Esophagus muscularis mucosa (tissue), 4 donors: Measurements from ENCODE around the gene DNAJC2. TPM values are rescaled to one million over a fixed set of nuclear protein-coding genes. Genes with fewer than 3 reads are reported as not detected.

Source experiments
- DNase-seq: peaks from one replicate; pipeline ENCODE4 v3.0.0-alpha.2; 2017; ENCODE audit errors: extremely low spot score
- H3K27ac ChIP-seq, 4 donors: fragments of 200-600 bp; sonication (generic); replicated peaks in 1 of 4; 1 replicate in 3 of 4; 2 replicates in 1 of 4; pipeline ENCODE4 v1.5.1; 2016 to 2019; ENCODE audit warnings: mild to moderate bottlenecking in 1 of 4
- H3K27me3 ChIP-seq, 4 donors: fragments of 200-600 bp; sonication (generic); one replicate each; pipeline versions ENCODE4 v1.5.1 to v1.6.0; 2016 to 2019
- H3K36me3 ChIP-seq, 4 donors: fragments of 200-600 bp; sonication (generic); one replicate each; pipeline ENCODE4 v1.5.1; 2016 to 2019
- H3K4me1 ChIP-seq, 4 donors: fragments of 200-600 bp; sonication (generic); one replicate each; pipeline ENCODE4 v1.5.1; 2016 to 2019
- H3K4me3 ChIP-seq, 4 donors: fragments of 200-600 bp; sonication (generic); 1 replicate in 2 of 4; 2 replicates in 2 of 4; pipeline ENCODE4 v1.5.1; 2016 to 2019; ENCODE audit warnings: mild to moderate bottlenecking in 4 of 4, moderate library complexity in 1 of 4
- H3K9me3 ChIP-seq, 4 donors: fragments of 200-600 bp; sonication (generic); 1 replicate in 3 of 4; 2 replicates in 1 of 4; pipeline ENCODE4 v1.5.1; 2016 to 2019
- CTCF ChIP-seq, 3 experiments: fragments of 200-600 bp in 2 of 3; fragments of 450-650 bp in 1 of 3; sonication (generic) in 2 of 3; IDR thresholded peaks; one replicate each; pipeline ENCODE4 v1.5.1; 2017 to 2019; ENCODE audit warnings: antibody characterized with exemption in 3 of 3, mild to moderate bottlenecking in 2 of 3, moderate library complexity in 1 of 3
- EP300 ChIP-seq: sonication (generic); formaldehyde crosslinking; IDR thresholded peaks from one replicate; pipeline ENCODE4 v1.6.1; 2017; ENCODE audit warnings: antibody characterized with exemption
- POLR2A ChIP-seq: fragments of 450-650 bp; IDR thresholded peaks from one replicate; pipeline ENCODE4 v1.6.1; 2017; ENCODE audit warnings: antibody characterized with exemption, moderate library complexity, mild to moderate bottlenecking, low read depth
- POLR2AphosphoS5 ChIP-seq, 2 donors: sonication (generic); formaldehyde crosslinking; IDR thresholded peaks; one replicate each; pipeline ENCODE4 v1.6.1; 2017; ENCODE audit warnings: antibody characterized with exemption in 2 of 2
- WGBS: methylation state at CpG from one replicate; pipeline ENCODE4 v1.1.5; 2018; 5-methylcytosine and 5-hydroxymethylcytosine counted together
- intact Hi-C: fragments of 100-400 bp; cut with DNase I; formaldehyde crosslinking; loops from one replicate; pipeline ENCODE4 v1.15.1; 2023
- total RNA-seq, 4 donors: library from RNA; depleted of rRNA; stranded (reverse); fragments of >200 nt; gene quantifications; one replicate each; pipeline versions ENCODE4 v1.1.0 to v1.2.1, GENCODE V29; 2016

DNAJC2 gene
- 10 to 100 TPM; 10.1 to 15.9 (median 10.3) TPM for total RNA-seq

- Histone ChIP-seq H3K27me3 (no peaks in the 10 kb centered on the region), H3K9me3 (no peaks in the 10 kb centered on the region), H3K4me3 (peak within 1 kb of the TSS; percentile 83 to 99 (median 92)), H3K27ac (peak within 1 kb of the TSS; percentile 82 to 88 (median 84)), H3K4me1 (peaks cover 38 to 61% (median 51%) of the 10 kb centered on the region in 4 donors), H3K36me3 (peaks cover 8 to 22% (median 18%) of the 10 kb centered on the region in 4 donors)
- 12% methylated on average over 30 of the region's 43 CpGs for WGBS
- peak; percentile 95 for DNase-seq
- intact Hi-C loops = loop anchor here (5.0 to 10.0 kb wide), 2 partner anchors 47 to 200 kb away; partner anchors contain the start of genes NAPEPLD and PMPCB
- TF ChIP-seq CTCF (IDR thresholded peaks at IDR 0.05) = peak in 1 of 3 experiments; percentile 18
- TF ChIP-seq POLR2AphosphoS5 (IDR thresholded peaks at IDR 0.05) = peak; percentile 86 to 89
- no peak for TF ChIP-seq POLR2A
- no peak for TF ChIP-seq EP300
Measured at GRCh38 chr7:103344453-103345149, at the start of gene DNAJC2. TSS of gene DNAJC2 (minus strand) at chr7:103344767. CDS start at chr7:103344622, 145 bp downstream.

- no peaks in the 10 kb centered on the region for H3K36me3 ChIP-seq
- no peak for DNase-seq
- no peak overlapping the region for H3K4me3 ChIP-seq
- no peak overlapping the region for H3K27ac ChIP-seq
- intact Hi-C loops = no loop called here
- TF ChIP-seq EP300 (no peak), POLR2A (no peak), POLR2AphosphoS5 (IDR thresholded peaks at IDR 0.05) (no peak), CTCF (IDR thresholded peaks at IDR 0.05) (no peak)
- no peaks in the 10 kb centered on the region for H3K9me3 ChIP-seq
- WGBS = 86% methylated on average over 2 of the region's 2 CpGs
- no peaks in the 10 kb centered on the region for H3K4me1 ChIP-seq
- peaks cover 0 to 5% (median 0%) of the 10 kb centered on the region in 4 donors for H3K27me3 ChIP-seq
Measured at GRCh38 chr7:103391976-103392375, 47.4 kb upstream of the DNAJC2 start.

- H3K36me3 ChIP-seq = no peaks in the 10 kb centered on the region
- no peak overlapping the region for H3K27ac ChIP-seq
- no peak for DNase-seq
- intact Hi-C loops = no loop called here
- peaks cover 0 to 5% (median 0%) of the 10 kb centered on the region in 4 donors for H3K27me3 ChIP-seq
- no peak overlapping the region for H3K4me3 ChIP-seq
- TF ChIP-seq POLR2AphosphoS5 (IDR thresholded peaks at IDR 0.05) = no peak
- no peaks in the 10 kb centered on the region for H3K9me3 ChIP-seq
- WGBS = 91% methylated on average over 5 of the region's 5 CpGs
- no peaks in the 10 kb centered on the region for H3K4me1 ChIP-seq
Measured at GRCh38 chr7:103391150-103391549, 46.6 kb upstream of the DNAJC2 start.

GRCh38 chr7:103389263-103389662 lies 44.7 kb upstream of the DNAJC2 start:
- WGBS = 76% methylated on average over 3 of the region's 3 CpGs
- Histone ChIP-seq H3K27ac (no peak overlapping the region), H3K4me1 (no peaks in the 10 kb centered on the region), H3K9me3 (no peaks in the 10 kb centered on the region), H3K27me3 (peaks cover 0 to 5% (median 0%) of the 10 kb centered on the region in 4 donors), H3K4me3 (no peak overlapping the region), H3K36me3 (no peaks in the 10 kb centered on the region)
- TF ChIP-seq POLR2AphosphoS5 (IDR thresholded peaks at IDR 0.05) (no peak), POLR2A (no peak), EP300 (no peak), CTCF (IDR thresholded peaks at IDR 0.05) (no peak)
- intact Hi-C loops = no loop called here
- DNase-seq = no peak

- DNase-seq = no peak
- H3K4me3 ChIP-seq = no peak overlapping the region
- no peaks in the 10 kb centered on the region for H3K9me3 ChIP-seq
- no peaks in the 10 kb centered on the region for H3K4me1 ChIP-seq
- H3K27ac ChIP-seq = no peak overlapping the region
- intact Hi-C loops = no loop called here
- H3K36me3 ChIP-seq = no peaks in the 10 kb centered on the region
- 73% methylated on average over 4 of the region's 4 CpGs for WGBS
- TF ChIP-seq CTCF (IDR thresholded peaks at IDR 0.05) = no peak
- TF ChIP-seq POLR2AphosphoS5 (IDR thresholded peaks at IDR 0.05) = no peak
- TF ChIP-seq EP300 = no peak
- TF ChIP-seq POLR2A = no peak
- H3K27me3 ChIP-seq = peaks cover 0 to 5% (median 0%) of the 10 kb centered on the region in 4 donors
Measured at GRCh38 chr7:103388469-103389140, 44.0 kb upstream of the DNAJC2 start.
